Stimulated activated CD4-positive, alpha-beta T cell treated with anti-CD3 and anti-CD28 coated beads, Interleukin-15, amount 100 ng/mL, for 24 hours (primary cell): ENCODE results near the gene GALNT16.

Experiments
- DNase-seq: peaks from one replicate; pipeline ENCODE4 v3.0.0-alpha.2; 2020

Gene GALNT16

GRCh38 chr14:69345402-69345801 is 85.4 kb downstream of the GALNT16 start:
- DNase-seq = no peak

GRCh38 chr14:69346710-69347109 is 86.8 kb downstream of the GALNT16 start:
- DNase-seq = peak; percentile 37

GRCh38 chr14:69349091-69349777 is 89.3 kb downstream of the GALNT16 start:
- DNase-seq = no peak

DNA sequence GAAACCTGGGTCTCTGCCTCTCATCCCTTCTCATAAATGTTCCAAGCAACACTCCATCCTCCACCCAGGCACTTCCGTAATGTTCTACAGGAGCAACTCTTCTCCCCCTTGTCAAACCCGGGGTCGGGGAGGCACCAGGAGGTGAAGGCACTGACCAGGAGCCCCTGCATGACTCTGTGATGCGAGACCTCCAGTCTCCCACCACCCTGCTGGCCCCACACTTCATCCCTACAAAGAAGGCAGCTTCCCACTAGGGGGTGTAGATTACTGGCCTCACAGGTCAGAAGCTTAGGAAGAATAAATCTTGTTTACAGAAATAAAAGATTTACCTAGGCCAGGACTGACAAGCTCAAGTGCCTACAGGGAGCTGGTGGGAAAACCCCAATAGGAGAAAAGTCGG is 90.9 kb downstream of the GALNT16 start:
- DNase-seq = no peak

- DNase-seq = no peak
Measured at GRCh38 chr14:69351385-69351784, 91.4 kb downstream of the GALNT16 start.

DNA sequence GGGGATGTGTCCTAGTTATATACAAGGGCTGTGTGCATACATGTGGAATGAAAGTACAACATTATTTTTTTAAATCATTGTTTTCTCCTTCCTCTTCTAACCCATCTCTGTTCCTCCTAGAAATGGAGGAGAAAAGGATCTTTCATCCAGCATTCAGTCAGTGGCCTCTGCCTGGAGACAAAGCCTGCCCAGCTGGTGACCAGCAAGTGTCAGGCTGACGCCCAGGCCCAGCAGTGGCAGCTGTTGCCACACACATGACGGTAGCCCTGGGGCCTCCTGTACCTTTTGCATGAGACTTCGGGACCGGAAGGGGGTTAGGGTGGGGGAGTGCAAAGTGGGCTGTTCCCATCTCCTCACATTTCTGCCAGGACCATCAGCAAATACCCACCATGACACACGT is 92.0 kb downstream of the GALNT16 start:
- DNase-seq = no peak

DNA sequence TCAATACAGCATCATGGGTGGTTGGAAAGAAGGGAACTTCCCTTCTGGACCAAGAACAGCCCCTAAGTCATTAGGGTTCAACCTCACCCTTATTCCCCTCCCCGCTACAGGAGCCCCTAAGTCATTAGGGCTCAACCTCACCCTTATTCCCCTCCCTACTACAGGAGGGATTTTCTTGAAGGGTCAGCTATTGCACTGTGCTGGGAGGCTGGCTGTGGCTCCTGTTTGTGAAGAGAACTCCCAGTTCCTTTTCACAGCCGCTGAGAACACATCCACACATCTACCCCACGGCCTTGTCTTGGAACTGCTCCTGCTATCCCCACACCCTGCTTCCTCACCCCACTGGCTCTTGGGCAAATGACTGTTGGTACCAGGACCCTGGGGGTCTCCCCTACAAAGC is 93.2 kb downstream of the GALNT16 start:
- no peak for DNase-seq

- peak; percentile 82 for DNase-seq
Measured at GRCh38 chr14:69354383-69355153, 94.6 kb downstream of the GALNT16 start.

GRCh38 chr14:69355154-69355597 is 95.2 kb downstream of the GALNT16 start:
- DNase-seq = no peak

DNA sequence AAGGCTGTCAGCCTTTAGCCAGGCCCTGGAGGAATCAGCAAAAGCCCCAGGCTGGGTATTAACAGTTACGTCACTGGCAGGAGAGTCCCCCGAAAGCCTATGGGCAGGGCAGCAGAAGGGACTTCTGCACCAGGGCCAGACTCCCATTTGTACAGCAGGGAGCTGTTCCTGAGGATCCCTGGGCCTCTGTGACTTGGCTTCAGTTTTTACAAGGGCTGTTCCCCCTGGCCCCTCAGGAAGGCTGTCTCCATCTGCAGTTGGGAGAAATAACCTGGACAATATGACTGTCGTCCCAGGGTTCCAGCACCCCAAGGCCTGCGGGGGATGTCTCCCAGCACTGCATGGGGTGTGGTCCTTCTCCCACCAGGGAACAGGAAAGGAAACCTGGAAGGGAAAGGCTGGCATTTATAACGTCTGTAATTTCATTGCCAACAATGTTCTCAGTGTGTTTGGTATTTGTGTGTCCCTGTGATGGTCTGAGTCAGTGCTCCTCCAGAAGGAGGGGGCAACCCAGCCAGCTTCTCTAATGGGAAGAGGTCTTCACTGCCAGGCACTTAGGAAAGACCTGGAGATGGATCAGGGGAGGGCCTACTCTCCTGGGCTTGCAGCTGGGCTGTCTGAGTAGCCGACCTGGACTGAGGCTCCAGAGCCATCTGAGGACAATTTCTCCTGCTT is 95.8 kb downstream of the GALNT16 start:
- no peak for DNase-seq

GRCh38 chr14:69356903-69357543 is 97.1 kb downstream of the GALNT16 start:
- no peak for DNase-seq

- no peak for DNase-seq
Measured at GRCh38 chr14:69357544-69358200, 97.7 kb downstream of the GALNT16 start.

- DNase-seq = peak; percentile 70
Measured at GRCh38 chr14:69358233-69358963, 98.4 kb downstream of the GALNT16 start.

DNA sequence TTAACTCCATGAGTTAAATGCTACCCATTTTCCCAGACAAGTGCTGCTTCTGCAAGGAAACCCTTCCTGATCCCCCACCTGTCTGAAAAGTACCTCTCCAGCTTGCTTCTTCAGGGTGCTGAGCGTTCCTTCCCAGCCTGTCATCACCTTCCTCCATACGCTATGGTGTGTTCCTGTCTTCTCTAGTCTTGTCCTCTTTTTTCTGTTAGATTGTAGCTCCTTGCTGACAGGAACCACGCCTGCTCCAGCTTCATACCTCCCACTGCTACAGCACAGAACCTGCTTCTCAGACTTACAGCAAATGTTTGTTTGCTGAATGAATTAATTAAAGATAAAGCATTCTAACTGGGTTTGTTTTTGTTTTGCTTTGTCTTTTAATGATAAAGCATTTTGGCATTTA is 99.0 kb downstream of the GALNT16 start:
- no peak for DNase-seq

- DNase-seq = peak; percentile 18
Measured at GRCh38 chr14:69360438-69361108, 100.6 kb downstream of the GALNT16 start.

- DNase-seq = no peak
Measured at GRCh38 chr14:69363055-69363454, 103.1 kb downstream of the GALNT16 start.

DNA sequence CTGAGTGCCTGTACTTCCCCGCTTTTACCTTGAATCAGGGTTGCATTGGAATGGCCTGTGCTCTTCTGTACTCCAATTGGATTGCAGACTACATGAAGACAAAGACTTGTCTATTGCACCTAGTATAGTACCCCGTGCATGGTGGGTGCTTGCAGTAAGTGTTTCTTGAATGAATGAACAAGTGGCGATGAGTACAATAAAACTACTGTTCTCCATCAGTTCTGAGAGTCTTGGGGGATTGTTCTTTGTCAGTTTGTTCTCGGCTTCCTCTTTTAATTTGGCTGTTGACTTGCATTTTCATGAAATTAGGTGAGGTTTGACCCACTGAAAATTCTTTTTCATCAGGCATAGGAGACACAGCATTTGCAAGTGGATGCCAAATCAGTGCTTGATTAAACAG is 104.0 kb downstream of the GALNT16 start:
- DNase-seq = no peak

DNA sequence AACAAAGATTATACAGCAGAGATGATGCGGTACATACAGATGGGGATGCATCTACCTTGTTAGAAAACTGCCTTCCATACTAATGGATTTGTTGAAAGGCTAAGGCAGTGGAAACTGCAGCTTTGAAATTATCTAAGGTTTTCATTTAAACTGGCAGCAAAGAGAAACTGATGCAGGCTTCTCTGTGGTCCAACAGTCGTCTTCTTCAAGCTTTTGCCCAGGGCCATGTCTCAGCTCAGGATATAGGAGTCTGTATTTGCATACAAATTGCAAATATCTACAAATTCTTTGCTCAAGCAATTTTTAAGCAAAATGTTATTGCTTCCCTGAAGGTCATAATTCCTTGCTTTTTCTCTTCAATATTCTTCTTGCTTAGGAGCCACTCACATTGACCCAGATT is 104.4 kb downstream of the GALNT16 start:
- DNase-seq = no peak

- DNase-seq = no peak
Measured at GRCh38 chr14:69366069-69366468, 106.1 kb downstream of the GALNT16 start.

GRCh38 chr14:69366761-69367160 is 106.8 kb downstream of the GALNT16 start:
- no peak for DNase-seq

DNA sequence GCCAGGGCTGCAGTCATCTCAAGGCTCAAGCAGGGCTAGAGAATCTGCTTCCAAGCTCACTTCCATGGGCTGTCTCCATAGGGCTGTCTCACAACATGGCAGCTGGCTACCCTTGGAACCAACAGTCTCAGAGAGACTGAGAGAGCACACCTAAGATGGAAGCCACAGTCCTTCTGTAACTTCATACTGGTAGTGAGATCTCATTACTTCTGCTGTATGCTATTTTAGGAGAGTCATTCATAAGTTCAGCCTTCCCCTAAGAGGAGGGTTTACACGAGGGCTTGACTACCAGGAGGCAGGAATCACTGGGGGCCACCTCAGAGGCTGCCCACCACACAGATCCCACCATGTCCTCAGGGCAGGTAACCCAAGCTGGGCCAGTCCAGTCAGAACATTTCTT is 108.4 kb downstream of the GALNT16 start:
- DNase-seq = no peak

DNA sequence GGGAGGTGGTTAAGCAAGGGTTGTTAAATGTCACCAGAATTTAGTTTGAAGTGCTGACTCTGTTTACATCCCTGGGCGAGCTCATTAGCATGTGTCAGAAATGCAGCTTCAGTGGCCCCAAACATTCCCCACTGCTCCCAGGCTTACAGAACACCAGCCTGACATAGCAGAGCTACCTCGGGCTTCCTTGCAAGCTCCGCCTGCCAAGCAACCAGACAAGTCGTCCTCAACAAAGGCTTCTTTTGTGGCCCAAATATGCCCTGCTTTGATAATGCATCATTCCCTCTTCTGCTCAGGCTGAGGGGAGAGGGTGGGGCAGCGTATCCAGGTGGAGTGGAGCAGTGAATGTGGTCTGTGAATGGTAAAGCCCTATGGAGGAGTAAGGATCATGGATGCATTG is 110.1 kb downstream of the GALNT16 start:
- DNase-seq = no peak
